Gastroesophageal sphincter (tissue), 4 donors: ENCODE results near the gene SH3GL3. TPM values are rescaled to one million over a fixed set of nuclear protein-coding genes. Genes with fewer than 3 reads are reported as not detected.

Experiments used
- ATAC-seq: fragments of 150-250 bp; one replicate; pipeline ENCODE4 v1.9.1; 2016; ENCODE audit warnings: mild to moderate bottlenecking, moderate library complexity
- H3K27ac ChIP-seq, 4 donors: fragments of 200-600 bp; sonication (generic) in 3 of 4; 1 replicate in 3 of 4; 2 replicates in 1 of 4; pipeline ENCODE4 v1.5.1; 2016 to 2019
- H3K27me3 ChIP-seq: fragments of 200-600 bp; sonication (generic); one replicate; pipeline ENCODE4 v1.5.1; 2019
- H3K36me3 ChIP-seq, 2 donors: fragments of 200-600 bp; sonication (generic); one replicate each; pipeline ENCODE4 v1.5.1; 2019; ENCODE audit warnings: control low read depth in 1 of 2
- H3K4me1 ChIP-seq, 3 donors: fragments of 200-600 bp; sonication (generic); 1 replicate in 2 of 3; 2 replicates in 1 of 3; pipeline ENCODE4 v1.5.1; 2016 to 2019; ENCODE audit warnings: control low read depth in 2 of 3
- H3K4me3 ChIP-seq, 2 donors: fragments of 200-600 bp; sonication (generic); one replicate each; pipeline ENCODE4 v1.5.1; 2019; ENCODE audit warnings: mild to moderate bottlenecking in 1 of 2, moderate library complexity in 1 of 2
- H3K9me3 ChIP-seq, 3 donors: fragments of 200-600 bp; sonication (generic); one replicate each; pipeline ENCODE4 v1.5.1; 2017 to 2019; ENCODE audit warnings: control low read depth in 2 of 3
- CTCF ChIP-seq, 4 experiments: fragments of 200-600 bp in 2 of 4; fragments of 450-650 bp in 2 of 4; sonication (generic) in 1 of 4; IDR thresholded peaks; one replicate each; pipeline ENCODE4 v1.5.1; 2017 to 2019; ENCODE audit warnings: antibody characterized with exemption in 4 of 4, mild to moderate bottlenecking in 2 of 4, moderate library complexity in 2 of 4
- EP300 ChIP-seq: sonication (generic); formaldehyde crosslinking; IDR thresholded peaks from one replicate; pipeline ENCODE4 v1.6.1; 2017; ENCODE audit warnings: antibody characterized with exemption, mild to moderate bottlenecking
- POLR2A ChIP-seq, 2 donors: fragments of 450-650 bp; IDR thresholded peaks; one replicate each; pipeline ENCODE4 v1.6.1; 2017; ENCODE audit warnings: antibody characterized with exemption in 2 of 2, mild to moderate bottlenecking in 2 of 2, moderate library complexity in 1 of 2
- POLR2AphosphoS5 ChIP-seq: sonication (generic); formaldehyde crosslinking; IDR thresholded peaks from one replicate; pipeline ENCODE4 v1.6.1; 2017; ENCODE audit warnings: antibody characterized with exemption
- WGBS, 2 donors: methylation state at CpG; one replicate each; pipeline ENCODE4 v1.1.5; 2018; ENCODE audit warnings: low coverage in 1 of 2; 5-methylcytosine and 5-hydroxymethylcytosine counted together
- total RNA-seq, 4 donors: library from RNA; depleted of rRNA; stranded (reverse); fragments of >200 nt; gene quantifications; one replicate each; pipeline ENCODE4 v1.1.0, GENCODE V29; 2016

SH3GL3 gene
- total RNA-seq, 4 donors from 2014 or later = 0.31 to 0.94 TPM; not detected in 2

DNA sequence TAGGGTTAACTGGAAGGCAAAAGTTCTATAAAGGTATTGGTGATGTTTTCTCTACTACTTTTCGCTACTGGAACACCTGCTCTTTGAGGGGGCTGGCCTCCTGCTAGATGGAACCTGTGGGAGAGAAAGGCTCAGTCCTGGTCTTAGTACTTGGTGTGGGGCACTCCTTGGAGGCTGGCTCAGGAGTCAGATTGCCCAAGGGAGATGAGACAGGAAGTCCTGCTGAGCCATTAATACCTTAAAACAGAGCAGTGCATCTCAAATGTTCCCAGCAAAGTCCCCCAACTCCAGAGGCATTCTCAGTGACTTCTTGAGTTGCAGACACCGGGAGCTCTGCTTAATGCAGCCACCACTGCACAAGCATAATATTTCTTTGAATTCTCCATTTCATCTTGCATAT lies 203.7 kb downstream of the SH3GL3 start:
- peaks cover 0 to 26% (median 2%) of the 10 kb centered on the region in 3 donors for H3K4me1 ChIP-seq
- H3K27ac ChIP-seq = no peak overlapping the region
- no peaks in the 10 kb centered on the region for H3K9me3 ChIP-seq
- WGBS, 2 donors = 90% methylated on average over 2 of the region's 2 CpGs; no CpG with 5 or more reads in 1 of the 2 donors
- TF ChIP-seq CTCF (IDR thresholded peaks at IDR 0.05) = no peak
- peaks cover 28% of the 10 kb centered on the region for H3K27me3 ChIP-seq
- no peaks in the 10 kb centered on the region for H3K36me3 ChIP-seq
- H3K4me3 ChIP-seq = no peak overlapping the region
- ATAC-seq = no peak

DNA sequence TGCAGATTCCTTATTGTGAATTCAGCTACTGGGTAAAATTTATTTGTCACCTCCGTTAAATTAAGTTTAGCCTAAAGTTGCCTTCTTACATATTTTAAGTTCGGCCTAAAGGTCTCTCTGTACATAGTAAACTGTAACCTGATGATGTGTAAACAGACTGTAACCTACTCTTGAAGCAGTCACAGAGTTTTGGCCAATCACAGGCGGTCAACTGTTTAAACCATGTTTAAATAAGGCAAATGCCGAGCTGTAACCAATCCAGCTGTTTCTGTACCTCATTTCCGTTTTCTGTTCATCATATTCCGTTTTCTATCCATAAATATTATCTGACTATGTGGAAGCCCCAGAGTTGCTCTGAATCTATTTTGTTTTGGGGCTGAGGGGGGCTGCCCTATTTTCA lies 204.4 kb downstream of the SH3GL3 start:
- ATAC-seq = no peak
- Histone ChIP-seq H3K27ac (no peak overlapping the region), H3K4me1 (peaks cover 0 to 33% (median 2%) of the 10 kb centered on the region in 3 donors), H3K36me3 (no peaks in the 10 kb centered on the region), H3K9me3 (no peaks in the 10 kb centered on the region), H3K4me3 (no peak overlapping the region), H3K27me3 (peaks cover 28% of the 10 kb centered on the region)
- 82 to 94% methylated on average over 5 to 6 of the region's 6 CpGs for WGBS, 2 donors
- TF ChIP-seq EP300 = no peak
- no peak for TF ChIP-seq POLR2AphosphoS5
- TF ChIP-seq CTCF (IDR thresholded peaks at IDR 0.05) = no peak
- no peak for TF ChIP-seq POLR2A (IDR thresholded peaks at IDR 0.05)

- 40% methylated on average over 2 of the region's 5 CpGs; no CpG with 5 or more reads in 1 of the 2 donors for WGBS, 2 donors
- H3K9me3 ChIP-seq = no peaks in the 10 kb centered on the region
- H3K36me3 ChIP-seq = no peaks in the 10 kb centered on the region
- H3K27ac ChIP-seq = peak overlapping the region; percentile 7 to 86 (median 82)
- TF ChIP-seq CTCF (IDR thresholded peaks at IDR 0.05) (no peak), EP300 (no peak), POLR2AphosphoS5 (no peak), POLR2A (IDR thresholded peaks at IDR 0.05) (no peak)
- peaks cover 0 to 44% (median 2%) of the 10 kb centered on the region in 3 donors for H3K4me1 ChIP-seq
- H3K4me3 ChIP-seq = peak overlapping the region in 1 of 2 donors; percentile 66
- H3K27me3 ChIP-seq = peaks cover 28% of the 10 kb centered on the region
- no peak for ATAC-seq
These were observed 205.6 kb downstream of the SH3GL3 start for GRCh38 chr15:83652626-83653204.

DNA sequence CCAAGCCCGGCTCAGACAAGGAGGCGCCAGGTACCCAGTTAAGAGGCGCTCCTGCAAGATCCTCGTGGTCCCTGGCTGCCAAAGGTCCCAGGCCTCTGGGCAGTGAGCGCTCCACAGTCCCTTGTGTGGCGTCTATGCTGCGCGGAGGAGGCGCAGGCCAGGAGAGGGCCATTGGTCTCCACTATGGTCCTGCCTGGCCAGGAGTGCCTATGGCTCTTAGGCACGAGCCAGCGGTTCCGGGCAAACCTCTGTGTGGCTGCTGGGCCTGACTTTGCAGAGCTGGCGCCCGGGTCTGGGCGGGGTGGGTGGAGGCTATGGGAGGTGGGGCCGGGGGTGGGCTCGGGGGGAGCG lies 206.1 kb downstream of the SH3GL3 start:
- H3K27ac ChIP-seq = peak overlapping the region; percentile 7 to 86 (median 82)
- TF ChIP-seq POLR2A (IDR thresholded peaks at IDR 0.05) (no peak), CTCF (IDR thresholded peaks at IDR 0.05) (no peak), POLR2AphosphoS5 (no peak), EP300 (no peak)
- peak overlapping the region in 1 of 2 donors; percentile 66 for H3K4me3 ChIP-seq
- H3K4me1 ChIP-seq = peaks cover 0 to 50% (median 2%) of the 10 kb centered on the region in 3 donors
- no peaks in the 10 kb centered on the region for H3K9me3 ChIP-seq
- no peak for ATAC-seq
- H3K36me3 ChIP-seq = no peaks in the 10 kb centered on the region
- WGBS, 2 donors = no CpG with 5 or more reads among the region's 18 CpGs
- H3K27me3 ChIP-seq = peaks cover 28% of the 10 kb centered on the region

DNA sequence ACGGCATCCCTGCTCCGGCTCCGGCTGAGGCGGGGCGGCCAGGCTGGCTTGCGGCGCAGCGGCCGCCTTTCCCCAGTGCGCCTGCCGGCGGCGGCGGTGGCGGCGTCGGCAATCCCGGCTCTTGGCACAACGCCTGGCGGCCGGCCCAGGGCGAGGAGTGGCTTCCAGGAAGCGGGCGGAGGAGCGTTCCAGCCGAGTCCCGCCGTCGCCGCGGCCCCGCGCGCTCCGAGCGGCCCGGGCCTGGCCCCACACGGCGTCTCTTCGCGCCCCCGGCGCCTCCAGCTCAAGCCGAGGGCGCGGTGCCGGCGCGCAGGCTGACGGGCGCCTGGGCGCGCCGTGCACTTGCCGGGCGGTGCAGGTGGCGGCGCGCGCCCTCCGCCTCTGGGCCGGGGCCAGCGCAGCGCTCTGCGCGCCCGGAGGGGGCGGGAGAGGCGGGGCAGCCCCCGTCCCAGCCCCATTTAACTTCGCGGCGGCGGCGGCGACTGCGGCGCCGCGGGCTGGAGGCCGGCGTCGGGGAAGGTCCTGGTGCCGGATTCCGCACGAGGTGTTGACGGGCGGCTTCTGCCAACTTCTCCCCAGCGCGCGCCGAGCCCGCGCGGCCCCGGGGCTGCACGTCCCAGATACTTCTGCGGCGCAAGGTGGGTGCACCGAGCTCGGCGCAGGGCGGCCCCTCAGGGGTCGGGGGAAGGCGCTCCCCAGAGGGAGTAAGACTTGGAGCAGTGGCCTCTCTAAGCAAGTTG lies 206.7 kb downstream of the SH3GL3 start, which contains the start of gene ADAMTSL3:
Gene ADAMTSL3, plus strand, starts transcription at position 485 of the 740 bp plus-strand sequence. CDS start 1,639 bp downstream, outside the sequence.
- H3K4me3 ChIP-seq = peak within 1 kb of the TSS; percentile 66 to 75
- no peaks in the 10 kb centered on the region for H3K9me3 ChIP-seq
- H3K27ac ChIP-seq = peak within 1 kb of the TSS; percentile 37 to 86 (median 82)
- peak; percentile 86 for ATAC-seq
- H3K27me3 ChIP-seq = peaks cover 28% of the 10 kb centered on the region
- peaks cover 0 to 55% (median 2%) of the 10 kb centered on the region in 3 donors for H3K4me1 ChIP-seq
- TF ChIP-seq POLR2AphosphoS5 = peak; percentile 71
- TF ChIP-seq CTCF (IDR thresholded peaks at IDR 0.05) = peak in 3 of 4 experiments; percentile 40 to 49 (median 41)
- no peak for TF ChIP-seq EP300
- peak in 1 of 2 donors; percentile 28 for TF ChIP-seq POLR2A (IDR thresholded peaks at IDR 0.05)
- WGBS, 2 donors = no CpG with 5 or more reads among the region's 105 CpGs
- no peaks in the 10 kb centered on the region for H3K36me3 ChIP-seq
